SK-N-SH treated with all-trans-retinoic acid at 6 μM for 48 hours (cell line): ENCODE data around the gene DHX8.

Experiments
- ATAC-seq: fragments of 200-7000 bp; cut with Tn5 transposase; 3 replicates; pipeline ENCODE4 v1.9.1; 2020; ENCODE audit warnings: mild to moderate bottlenecking, moderate library complexity
- BACH2 ChIP-seq: fragments of 250-450 bp; sonication (Bioruptor Pico); IDR thresholded peaks from 2 replicates; pipeline ENCODE4 v1.9.0; 2021; ENCODE audit warnings: mild to moderate bottlenecking, borderline replicate concordance
- CSDC2 ChIP-seq: fragments of 250-450 bp; sonication (Bioruptor Pico); IDR thresholded peaks from 2 replicates; pipeline ENCODE4 v1.5.0; 2020; ENCODE audit warnings: mild to moderate bottlenecking, moderate library complexity
- CSRNP3 ChIP-seq: fragments of 250-450 bp; sonication (Bioruptor Pico); IDR thresholded peaks from 2 replicates; pipeline ENCODE4 v1.5.1; 2021; ENCODE audit warnings: mild to moderate bottlenecking, moderate library complexity
- ESRRG ChIP-seq: fragments of 250-450 bp; sonication (Bioruptor Pico); IDR thresholded peaks from 2 replicates; pipeline ENCODE4 v1.6.1; 2021; ENCODE audit warnings: mild to moderate bottlenecking
- GLIS3 ChIP-seq: fragments of 250-450 bp; sonication (Bioruptor Pico); IDR thresholded peaks from 2 replicates; pipeline ENCODE4 v1.5.0; 2020; ENCODE audit warnings: mild to moderate bottlenecking, moderate library complexity
- OSR1 ChIP-seq: fragments of 250-450 bp; sonication (Bioruptor Pico); IDR thresholded peaks from 2 replicates; pipeline ENCODE4 v1.8.0; 2022; ENCODE audit warnings: moderate library complexity, mild to moderate bottlenecking, inconsistent platforms
- PATZ1 ChIP-seq: fragments of 250-450 bp; sonication (Bioruptor Pico); IDR thresholded peaks from 2 replicates; pipeline ENCODE4 v1.8.0; 2020; ENCODE audit warnings: mild to moderate bottlenecking, moderate library complexity, borderline replicate concordance
- PPARA ChIP-seq: fragments of 250-450 bp; sonication (Bioruptor Pico); IDR thresholded peaks from 2 replicates; pipeline ENCODE4 v1.5.0; 2020; ENCODE audit warnings: mild to moderate bottlenecking, borderline replicate concordance
- RARB ChIP-seq: fragments of 250-450 bp; sonication (Bioruptor Pico); IDR thresholded peaks from 2 replicates; pipeline ENCODE4 v1.8.0; 2021; ENCODE audit warnings: mild to moderate bottlenecking, moderate library complexity
- SNAI2 ChIP-seq: fragments of 250-450 bp; sonication (Bioruptor Pico); IDR thresholded peaks from 2 replicates; pipeline ENCODE4 v1.5.0; 2020; ENCODE audit warnings: mild to moderate bottlenecking, moderate library complexity
- TCF4 ChIP-seq: fragments of 250-450 bp; sonication (Bioruptor Pico); IDR thresholded peaks from 2 replicates; pipeline ENCODE4 v1.8.0; 2021; ENCODE audit warnings: mild to moderate bottlenecking, moderate library complexity, borderline replicate concordance
- TSHZ2 ChIP-seq: fragments of 250-450 bp; sonication (Bioruptor Pico); IDR thresholded peaks from 2 replicates; pipeline ENCODE4 v1.5.0; 2020; ENCODE audit warnings: mild to moderate bottlenecking, moderate library complexity
- ZFP3 ChIP-seq: fragments of 250-450 bp; sonication (Bioruptor Pico); IDR thresholded peaks from 2 replicates; pipeline ENCODE4 v1.5.0; 2020; ENCODE audit warnings: mild to moderate bottlenecking, moderate library complexity
- ZFP30 ChIP-seq: fragments of 450-650 bp; formaldehyde crosslinking; IDR thresholded peaks from 2 replicates; pipeline ENCODE4 v1.5.0; 2022; ENCODE audit warnings: mild to moderate bottlenecking, moderate library complexity
- ZNF70 ChIP-seq: fragments of 450-650 bp; formaldehyde crosslinking; IDR thresholded peaks from 2 replicates; pipeline ENCODE4 v1.5.0; 2020; ENCODE audit warnings: mild to moderate bottlenecking, moderate library complexity

The DHX8 gene

GRCh38 chr17:43543300-43543699 is 59.5 kb downstream of the DHX8 start (continued):
- TF ChIP-seq GLIS3 (CRISPR knock-in tag) (no peak), ZNF70 (CRISPR knock-in tag) (no peak)
- TF ChIP-seq, all 23 proteins: peak for 0

- no peak for ATAC-seq
Observed at GRCh38 chr17:43543771-43544575, 60.2 kb downstream of the DHX8 start.

GRCh38 chr17:43545383-43545632 is 61.5 kb downstream of the DHX8 start:
- ATAC-seq = peak; percentile 57
- TF ChIP-seq TCF4 (CRISPR knock-in tag) (no peak), SNAI2 (CRISPR knock-in tag) (no peak), CSDC2 (CRISPR knock-in tag) (no peak)

More at GRCh38 chr17:43543771-43544575, 60.2 kb downstream of the DHX8 start:
- TF ChIP-seq PPARA (CRISPR knock-in tag) = no peak
- TF ChIP-seq ESRRG (CRISPR knock-in tag) = no peak
- no peak for TF ChIP-seq GLIS3 (CRISPR knock-in tag)
- TF ChIP-seq TSHZ2 (CRISPR knock-in tag) = no peak
- no peak for TF ChIP-seq ZFP3

- TF ChIP-seq ZFP3 = peak; percentile 85; the same call in 1 of the 2 replicates
- no peak for TF ChIP-seq GLIS3 (CRISPR knock-in tag)
- peak; percentile 83 for ATAC-seq
Observed at GRCh38 chr17:43546319-43547188, 62.8 kb downstream of the DHX8 start, which contains the start of gene ETV4. Gene ETV4 (minus strand): TSS chr17:43546340. CDS start chr17:43545617, 723 bp downstream.

GRCh38 chr17:43547189-43547550 is 63.4 kb downstream of the DHX8 start:
- ATAC-seq = no peak
- TF ChIP-seq ZFP3 (no peak), RARB (CRISPR knock-in tag) (no peak), ZFP30 (CRISPR knock-in tag) (no peak), SNAI2 (CRISPR knock-in tag) (no peak), BACH2 (CRISPR knock-in tag) (no peak), CSRNP3 (CRISPR knock-in tag) (no peak), OSR1 (CRISPR knock-in tag) (no peak), TCF4 (CRISPR knock-in tag) (no peak), PATZ1 (no peak), GLIS3 (CRISPR knock-in tag) (no peak), ESRRG (CRISPR knock-in tag) (no peak), TSHZ2 (CRISPR knock-in tag) (no peak)
